Stromal cell of bone marrow (primary cell): Measurements from ENCODE around the gene SLC34A3.
"Not testable (repeated sequence)": the region's sequence is repeated elsewhere in the genome, so short reads cannot be mapped to it uniquely, and the experiment has no call there.

Source experiments
- DNase-seq: peaks from one replicate; pipeline ENCODE4 v3.0.0-alpha.2; 2012; ENCODE audit warnings: low read depth

The SLC34A3 gene

DNA sequence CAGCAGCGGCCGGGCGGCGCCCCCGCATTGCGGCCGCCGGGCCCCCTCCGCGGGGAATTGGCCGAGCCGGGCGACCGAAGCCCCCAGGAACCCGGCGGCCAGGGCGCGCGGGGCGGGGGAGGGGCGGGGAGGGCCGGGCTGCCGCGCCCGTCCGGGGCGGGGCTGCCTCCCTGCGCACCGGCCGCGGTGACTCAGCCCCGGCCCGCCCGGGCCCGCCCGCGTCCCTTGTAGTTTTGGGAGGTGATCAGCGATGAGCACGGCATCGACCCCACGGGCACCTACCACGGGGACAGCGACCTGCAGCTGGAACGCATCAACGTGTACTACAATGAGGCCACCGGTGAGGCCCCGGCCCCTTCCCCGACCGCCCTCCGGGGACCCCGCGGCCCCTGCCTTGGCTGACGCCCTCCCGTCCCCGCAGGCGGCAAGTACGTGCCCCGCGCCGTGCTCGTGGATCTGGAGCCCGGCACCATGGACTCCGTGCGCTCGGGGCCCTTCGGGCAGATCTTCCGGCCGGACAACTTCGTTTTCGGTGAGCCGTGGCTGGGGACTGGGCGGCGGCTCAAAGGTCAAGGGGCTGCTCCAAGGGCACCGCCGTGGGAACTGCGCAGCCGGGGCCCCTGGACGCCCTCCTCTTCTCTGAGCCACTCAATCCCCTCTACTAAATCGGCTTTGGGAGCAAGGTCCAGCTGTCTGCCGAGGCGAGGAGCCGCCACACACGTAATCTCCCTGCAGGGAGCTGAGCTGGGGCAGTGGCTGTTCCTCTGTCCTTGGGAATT lies 11.0 kb downstream of the SLC34A3 start:
- DNase-seq: no peak

DNA sequence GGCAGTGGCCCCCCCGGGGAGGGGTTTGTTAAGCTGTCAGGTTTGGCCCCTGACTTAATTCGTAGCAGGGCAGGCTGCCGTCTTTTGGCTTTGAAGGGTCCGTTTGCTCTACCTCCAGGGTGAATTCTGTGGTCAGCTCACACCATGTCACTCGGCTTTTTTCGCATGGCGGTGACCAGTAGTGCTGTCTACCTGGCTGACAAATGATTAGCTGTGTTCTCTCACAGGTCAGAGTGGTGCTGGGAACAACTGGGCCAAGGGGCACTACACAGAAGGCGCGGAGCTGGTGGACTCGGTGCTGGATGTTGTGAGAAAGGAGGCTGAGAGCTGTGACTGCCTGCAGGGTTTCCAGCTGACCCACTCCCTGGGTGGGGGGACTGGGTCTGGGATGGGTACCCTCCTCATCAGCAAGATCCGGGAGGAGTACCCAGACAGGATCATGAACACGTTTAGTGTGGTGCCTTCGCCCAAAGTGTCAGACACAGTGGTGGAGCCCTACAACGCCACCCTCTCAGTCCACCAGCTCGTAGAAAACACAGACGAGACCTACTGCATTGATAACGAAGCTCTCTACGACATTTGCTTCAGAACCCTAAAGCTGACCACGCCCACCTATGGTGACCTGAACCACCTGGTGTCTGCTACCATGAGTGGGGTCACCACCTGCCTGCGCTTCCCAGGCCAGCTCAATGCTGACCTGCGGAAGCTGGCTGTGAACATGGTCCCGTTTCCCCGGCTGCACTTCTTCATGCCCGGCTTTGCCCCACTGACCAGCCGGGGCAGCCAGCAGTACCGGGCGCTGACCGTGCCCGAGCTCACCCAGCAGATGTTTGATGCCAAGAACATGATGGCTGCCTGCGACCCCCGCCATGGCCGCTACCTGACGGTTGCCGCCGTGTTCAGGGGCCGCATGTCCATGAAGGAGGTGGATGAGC lies 11.8 kb downstream of the SLC34A3 start:
- DNase-seq: no peak

DNA sequence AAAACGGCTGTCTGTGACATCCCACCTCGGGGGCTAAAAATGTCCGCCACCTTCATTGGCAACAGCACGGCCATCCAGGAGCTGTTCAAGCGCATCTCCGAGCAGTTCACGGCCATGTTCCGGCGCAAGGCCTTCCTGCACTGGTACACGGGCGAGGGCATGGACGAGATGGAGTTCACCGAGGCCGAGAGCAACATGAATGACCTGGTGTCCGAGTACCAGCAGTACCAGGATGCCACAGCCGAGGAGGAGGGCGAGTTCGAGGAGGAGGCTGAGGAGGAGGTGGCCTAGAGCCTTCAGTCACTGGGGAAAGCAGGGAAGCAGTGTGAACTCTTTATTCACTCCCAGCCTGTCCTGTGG lies 12.5 kb downstream of the SLC34A3 start:
- DNase-seq: not testable (repeated sequence)

DNA sequence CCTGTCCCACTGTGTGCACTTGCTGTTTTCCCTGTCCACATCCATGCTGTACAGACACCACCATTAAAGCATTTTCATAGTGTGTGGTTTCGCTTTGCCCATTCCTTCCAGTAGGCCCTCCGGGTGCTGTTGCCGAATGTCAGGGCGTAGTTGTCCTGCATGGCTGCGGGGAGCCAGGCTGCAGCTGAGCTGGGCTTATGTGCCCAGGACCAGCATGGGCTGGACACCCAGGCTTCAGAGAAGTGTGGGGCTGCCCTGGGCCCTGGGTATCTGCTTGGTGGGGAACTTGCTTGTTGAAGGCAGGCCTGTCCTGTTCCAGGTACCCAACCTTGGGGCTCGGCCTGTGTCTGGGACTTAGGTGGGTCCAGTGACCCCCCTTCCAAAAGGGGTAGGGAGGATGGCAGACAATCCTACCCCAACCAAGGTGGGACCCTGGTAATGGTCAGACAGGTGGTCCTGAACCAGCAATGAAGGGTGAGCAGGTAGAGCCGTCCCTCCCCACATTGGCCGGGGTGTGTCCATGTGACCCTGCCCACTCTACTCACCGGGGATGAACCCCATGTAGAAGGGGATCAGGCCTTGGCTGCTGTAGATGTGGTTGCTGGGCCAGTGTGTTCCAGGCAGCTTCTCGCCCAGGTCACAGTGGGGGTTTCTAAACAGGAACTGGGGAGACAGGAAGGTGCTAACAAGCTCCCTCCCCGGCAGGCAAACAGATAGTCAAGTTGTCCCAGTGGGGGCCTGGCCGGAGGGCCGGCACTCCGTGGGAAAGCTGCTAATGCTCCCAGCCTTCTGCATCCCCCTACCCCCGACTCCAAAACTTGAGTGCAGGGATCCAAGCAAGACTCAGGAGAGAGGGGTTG lies 13.2 kb downstream of the SLC34A3 start:
- DNase-seq: no peak

DNA sequence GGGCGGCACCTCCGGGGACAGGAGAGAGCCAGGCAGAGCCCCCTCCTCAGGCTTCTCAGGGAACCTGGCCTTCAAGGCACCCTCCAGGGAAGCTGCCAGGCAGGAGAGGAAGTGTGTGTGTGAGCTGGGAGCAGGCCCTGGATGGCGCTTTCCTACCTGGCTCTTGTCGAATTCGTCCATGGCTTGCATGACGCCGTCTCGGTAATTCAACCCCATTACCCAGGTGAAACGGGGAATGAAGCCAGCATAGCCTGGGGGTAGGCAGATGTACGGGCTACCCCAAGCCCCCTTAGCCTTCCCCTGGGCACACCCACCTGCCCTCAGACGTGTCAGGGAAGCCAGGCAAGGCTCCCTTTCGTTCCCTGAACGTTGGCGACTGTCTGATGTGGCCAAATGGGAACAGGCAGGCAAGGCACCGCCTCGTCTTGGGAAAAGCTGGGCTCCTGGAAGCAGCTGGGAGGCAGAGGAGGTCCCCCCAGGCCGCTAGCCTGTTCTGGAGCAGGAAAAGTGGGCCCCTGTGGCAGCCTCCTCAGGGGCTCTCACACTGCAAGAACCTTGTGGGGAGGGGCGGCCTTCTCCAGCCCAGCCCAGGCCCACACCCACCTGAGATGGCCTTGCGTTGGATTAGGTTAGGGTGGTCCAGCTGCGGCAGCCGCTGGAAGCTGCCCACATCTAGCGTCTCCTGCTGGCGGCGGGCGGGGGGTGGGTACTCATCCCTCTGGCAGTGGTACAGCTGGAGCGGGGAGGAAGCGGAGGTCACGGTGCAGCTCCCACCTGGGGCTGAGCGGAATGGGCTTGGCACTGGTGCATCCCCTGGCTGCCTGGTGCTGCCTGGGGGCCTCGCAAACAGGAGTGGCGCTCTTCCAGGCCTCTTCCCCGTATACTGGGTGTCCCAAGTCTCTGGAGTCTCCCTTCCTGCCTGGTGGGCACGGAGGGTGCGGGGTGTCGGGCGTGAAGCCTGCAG lies 14.1 kb downstream of the SLC34A3 start:
- DNase-seq: no peak

DNA sequence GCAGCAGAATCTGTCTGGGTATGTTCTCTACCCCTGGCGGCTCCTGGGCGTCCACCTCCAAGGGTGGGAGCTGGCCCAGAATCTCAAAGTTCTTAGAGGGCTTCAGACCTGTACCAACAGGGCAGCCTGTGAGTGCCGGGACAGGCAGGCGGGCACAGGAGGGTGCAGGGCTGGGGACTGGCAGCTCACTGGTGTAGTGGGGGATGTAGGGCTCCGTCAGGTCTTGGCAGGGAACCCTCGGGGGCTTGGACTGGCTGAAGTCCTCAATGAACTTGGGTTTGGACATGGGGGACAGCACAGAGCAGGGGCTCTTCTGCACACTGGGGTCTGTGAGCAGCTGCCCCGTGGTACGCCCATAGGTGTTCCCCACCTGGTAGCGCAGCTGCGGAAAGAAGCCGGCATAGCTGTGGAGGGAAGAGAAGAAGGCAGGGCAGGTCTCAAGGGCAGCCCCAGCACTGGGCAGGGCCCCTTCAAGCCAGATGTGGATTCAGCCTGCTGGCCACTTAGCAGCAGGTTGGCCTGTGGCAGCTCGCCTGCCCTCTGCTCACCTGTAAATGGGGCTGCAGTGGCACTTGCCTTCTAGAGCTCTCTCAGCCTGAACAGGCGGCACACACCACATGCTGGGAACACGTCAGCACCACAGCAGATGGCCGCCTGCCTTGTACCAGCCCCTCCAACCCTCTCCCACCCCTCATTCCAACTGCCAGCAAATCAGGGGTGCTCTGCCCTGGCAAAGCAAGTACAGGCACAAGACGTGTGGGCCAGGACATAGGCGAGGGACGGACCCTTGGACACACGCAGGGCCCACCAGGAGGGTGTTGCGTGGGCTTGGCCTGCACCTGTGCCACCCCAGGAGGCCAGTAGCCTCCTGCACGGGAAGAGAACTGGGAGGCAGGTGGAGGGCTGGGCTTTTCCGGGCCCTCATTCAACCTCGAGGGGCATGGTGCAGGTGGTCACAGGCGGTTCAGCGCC lies 15.0 kb downstream of the SLC34A3 start:
- no peak for DNase-seq

DNA sequence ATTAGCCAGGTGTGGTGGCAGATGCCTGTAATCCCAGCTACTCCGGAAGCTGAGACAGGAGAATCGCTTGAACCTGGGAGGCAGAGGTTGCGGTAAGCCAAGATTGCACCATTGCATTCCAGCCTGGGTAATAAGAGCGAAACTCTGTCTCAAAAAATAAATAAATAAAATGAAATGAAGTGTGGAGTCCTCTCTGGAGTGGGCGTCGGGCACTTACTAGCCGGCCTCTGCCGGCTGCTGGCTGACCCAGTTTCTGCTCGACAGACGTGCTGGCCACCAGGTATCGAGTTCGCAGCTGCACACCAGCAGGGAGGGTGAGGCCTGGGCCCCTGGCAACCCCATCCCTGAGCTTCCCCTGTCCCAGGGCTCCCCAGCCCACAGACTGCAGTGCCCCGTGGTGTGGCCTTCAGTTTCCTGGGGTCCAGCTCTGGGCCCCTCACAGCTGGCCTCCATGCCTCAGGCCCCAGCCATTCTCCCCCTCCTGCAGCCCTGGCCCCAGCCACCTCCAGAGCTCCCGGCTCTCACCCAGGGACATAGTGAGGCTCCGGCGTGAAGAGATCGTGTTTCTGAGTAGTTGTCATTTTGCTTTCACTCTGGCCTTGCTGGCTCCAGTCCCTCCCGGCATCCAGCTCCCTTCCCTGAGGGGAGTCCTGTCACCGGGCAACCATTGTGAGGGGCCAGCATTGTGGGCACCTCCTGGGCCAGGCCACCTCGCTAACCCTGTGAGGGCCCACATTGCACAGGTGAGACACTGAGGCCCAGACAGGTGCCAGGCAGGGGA lies 16.6 kb downstream of the SLC34A3 start:
- no peak for DNase-seq

DNA sequence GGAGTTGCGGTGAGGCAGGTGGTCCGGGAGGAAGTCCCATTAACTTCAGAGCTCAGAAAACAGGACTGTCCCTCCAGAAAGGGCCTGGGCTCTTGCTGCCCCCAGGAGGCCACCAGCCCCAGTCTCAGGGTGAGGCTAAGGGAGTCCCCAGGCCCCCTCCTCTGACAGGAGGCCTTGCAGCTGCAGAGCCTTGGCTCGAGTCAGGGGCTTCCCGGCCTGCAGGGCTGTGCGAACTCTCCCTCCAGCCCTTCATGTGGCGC lies 17.1 kb downstream of the SLC34A3 start:
- DNase-seq: no peak

DNA sequence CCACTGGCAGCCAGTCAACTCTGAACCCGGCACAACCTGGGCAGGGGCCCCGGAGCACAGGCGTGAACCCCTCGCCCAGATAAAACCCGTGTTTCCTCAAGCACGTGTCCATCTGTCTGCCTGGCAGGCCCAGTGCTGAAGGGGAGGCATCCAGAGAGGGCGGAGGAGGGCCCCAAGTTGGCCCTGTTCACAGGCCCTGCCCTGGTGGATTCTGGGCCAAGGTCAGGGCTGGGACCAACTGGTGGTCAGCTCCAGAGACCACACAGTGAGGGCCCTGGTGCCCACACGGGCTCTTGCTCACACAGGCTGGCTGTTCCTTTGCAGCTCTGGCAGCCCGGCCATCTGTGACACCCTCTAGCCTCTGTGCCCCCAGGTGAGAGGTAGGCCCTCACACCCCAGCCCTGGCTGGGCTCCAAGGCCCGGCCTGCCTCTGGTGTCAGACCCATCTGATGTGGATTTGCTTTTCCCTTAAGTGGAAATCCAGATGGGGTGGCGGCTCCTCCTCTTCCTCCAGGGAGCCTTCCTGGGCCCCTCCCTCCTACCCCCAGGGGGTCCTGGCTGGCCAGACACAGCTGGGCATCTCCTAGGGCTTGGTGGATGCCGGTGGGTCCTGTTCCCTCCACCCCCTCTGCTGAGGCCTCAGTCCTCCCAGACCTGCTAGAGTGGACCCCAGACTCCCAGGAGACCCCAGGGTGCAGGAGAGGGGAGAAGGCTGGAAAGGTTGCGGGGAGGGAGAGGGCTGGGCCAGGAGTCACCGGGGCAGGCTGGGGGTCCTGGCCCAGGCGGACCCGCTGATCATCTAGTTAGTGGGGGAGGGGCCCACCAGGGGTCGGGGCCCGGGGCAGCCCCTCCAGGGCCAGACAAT lies 19.9 kb downstream of the SLC34A3 start:
- DNase-seq: no peak

DNA sequence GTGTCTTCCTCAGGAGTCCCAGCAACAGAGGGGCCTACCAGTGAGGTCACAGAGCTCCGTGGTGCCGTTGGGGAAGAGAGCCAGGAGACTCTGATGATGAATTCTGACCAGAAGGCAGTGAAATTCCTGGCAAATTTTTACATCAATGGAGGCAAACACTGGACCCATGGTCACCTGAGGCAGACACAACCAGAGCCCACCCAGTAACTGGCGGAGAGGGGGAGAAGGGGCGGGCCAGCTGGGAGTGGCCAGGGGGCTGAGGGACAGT lies 20.4 kb downstream of the SLC34A3 start, which contains the start of gene STPG3:
TSS of gene STPG3 (plus strand) at position 93 of the 268 bp plus-strand sequence. CDS start at position 94, 1 bp downstream.
- DNase-seq: no peak

DNA sequence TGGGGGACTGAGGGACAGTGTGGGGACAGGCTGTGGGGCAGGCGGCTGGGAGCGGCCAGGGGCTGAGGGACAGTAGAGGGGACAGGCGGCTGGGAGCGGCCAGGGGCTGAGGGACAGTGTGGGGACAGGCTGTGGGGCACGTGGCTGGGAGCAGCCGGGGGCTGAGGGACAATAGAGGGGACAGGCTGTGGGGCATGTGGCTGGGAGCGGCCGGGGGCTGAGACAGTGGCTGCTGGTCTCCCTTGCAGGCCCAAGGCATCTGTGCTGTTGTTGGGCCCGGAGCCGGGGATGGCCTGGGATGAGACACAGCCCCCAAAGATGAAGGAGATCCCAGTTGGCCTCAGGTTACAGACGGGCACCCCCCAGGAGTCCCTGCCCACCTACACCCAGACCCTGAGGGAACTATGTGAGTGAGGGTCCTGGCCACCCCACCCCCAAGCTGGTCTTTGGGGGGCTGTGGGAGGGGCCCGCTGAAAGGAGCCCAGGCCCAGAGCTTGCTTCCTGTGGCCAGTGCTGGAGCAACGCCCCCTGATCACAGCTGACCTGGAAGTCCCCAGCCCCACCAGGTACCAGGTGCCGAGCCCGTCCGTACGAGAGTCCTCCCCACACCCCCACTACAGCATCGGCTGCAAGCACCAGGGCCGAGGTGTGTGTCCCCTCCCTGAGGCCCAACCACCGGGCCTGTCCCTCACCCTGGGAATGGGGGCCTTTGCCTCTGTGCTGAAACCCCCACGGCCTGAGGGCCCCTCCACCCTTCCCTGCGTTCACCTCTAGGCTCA lies 21.0 kb downstream of the SLC34A3 start:
- DNase-seq: no peak

DNA sequence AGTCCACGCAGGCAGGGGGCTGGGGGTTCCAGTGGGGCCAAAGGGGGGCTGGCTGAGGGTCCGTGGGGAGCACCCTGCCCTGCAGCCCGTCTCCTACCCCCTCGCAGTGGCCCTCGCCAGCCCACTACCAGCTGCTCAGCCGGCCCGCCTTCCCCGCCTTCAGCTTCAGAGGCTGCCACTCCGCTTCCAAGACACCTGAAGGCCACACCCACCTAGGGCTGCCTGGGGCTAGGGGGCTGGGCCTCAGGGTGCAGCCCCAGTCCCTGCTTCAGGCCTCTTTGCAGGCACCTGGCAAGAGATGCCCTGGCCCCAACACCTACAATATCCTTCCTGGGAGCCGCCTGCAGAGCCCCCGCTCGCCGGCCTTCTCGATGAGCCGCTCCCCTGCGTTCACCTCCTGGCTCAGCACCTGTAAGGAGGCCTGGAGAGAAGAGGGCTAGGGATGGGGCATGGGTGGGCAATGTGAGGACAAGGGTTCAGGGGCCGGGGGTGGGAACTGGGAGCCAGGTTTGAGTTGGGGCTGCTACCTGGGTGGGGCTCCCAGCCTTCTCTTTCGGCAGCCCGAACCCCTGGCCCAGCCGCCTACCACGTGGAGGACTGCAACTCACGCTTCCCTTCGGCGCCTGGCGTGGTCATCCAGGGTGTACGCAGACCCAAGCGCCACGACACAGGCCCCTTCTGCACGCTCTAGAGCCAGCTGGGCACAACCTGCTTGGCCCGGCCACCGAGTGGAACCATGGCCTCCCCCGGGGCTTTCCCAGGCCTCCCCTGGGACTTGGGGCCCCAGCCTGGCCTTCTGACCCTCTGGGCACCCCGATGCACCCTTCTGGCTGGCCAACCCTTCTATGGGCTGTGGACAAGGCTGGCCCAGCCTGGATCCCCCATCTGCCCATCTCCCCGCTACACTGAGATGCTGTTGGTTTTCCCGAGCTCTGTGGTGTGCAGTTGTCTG lies 22.1 kb downstream of the SLC34A3 start:
- no peak for DNase-seq

DNA sequence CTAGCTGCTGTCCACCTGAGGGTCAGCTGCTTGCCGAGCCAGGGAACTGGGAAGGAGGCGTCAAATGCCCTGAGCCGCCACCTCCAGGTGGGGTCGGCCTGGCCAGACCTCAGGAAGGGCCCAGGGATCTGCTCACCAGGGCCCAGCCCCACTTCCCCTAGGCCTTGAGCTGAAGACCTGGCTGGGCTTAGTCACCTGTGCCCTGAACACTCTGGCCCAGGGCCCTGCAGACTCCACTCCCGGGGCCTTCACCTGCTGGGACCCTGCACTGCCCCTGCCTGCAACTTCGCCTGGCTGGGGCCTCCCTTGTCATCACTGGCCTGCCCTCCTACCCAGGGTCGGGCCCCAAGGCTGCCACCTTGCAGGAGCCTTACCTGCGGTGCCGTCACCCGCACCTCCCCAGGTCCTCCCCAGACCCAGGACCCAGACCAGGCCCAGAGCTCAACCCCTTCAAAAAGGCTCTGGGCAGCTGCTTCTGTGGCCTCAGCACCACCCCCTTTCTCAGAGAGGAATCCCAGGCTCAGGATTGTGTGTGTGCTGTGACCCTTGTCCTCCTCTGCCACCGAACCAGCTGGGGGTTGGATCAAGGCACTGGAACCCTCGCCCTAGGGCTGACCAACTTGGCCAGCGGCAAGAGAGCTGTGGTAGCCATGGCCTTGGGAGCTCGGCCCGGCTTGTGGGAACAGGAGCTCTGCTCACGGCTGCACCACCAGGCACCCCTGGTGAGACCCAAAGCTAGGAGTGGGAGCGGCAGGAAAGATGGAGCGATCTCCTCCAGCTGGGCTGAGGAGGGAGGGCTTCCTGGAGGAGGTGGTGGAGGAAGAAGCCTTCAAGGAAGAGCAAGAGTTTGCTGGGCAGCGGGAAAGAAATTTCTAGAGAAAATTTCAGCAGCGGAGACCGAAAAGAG lies 23.3 kb downstream of the SLC34A3 start:
- DNase-seq: no peak

DNA sequence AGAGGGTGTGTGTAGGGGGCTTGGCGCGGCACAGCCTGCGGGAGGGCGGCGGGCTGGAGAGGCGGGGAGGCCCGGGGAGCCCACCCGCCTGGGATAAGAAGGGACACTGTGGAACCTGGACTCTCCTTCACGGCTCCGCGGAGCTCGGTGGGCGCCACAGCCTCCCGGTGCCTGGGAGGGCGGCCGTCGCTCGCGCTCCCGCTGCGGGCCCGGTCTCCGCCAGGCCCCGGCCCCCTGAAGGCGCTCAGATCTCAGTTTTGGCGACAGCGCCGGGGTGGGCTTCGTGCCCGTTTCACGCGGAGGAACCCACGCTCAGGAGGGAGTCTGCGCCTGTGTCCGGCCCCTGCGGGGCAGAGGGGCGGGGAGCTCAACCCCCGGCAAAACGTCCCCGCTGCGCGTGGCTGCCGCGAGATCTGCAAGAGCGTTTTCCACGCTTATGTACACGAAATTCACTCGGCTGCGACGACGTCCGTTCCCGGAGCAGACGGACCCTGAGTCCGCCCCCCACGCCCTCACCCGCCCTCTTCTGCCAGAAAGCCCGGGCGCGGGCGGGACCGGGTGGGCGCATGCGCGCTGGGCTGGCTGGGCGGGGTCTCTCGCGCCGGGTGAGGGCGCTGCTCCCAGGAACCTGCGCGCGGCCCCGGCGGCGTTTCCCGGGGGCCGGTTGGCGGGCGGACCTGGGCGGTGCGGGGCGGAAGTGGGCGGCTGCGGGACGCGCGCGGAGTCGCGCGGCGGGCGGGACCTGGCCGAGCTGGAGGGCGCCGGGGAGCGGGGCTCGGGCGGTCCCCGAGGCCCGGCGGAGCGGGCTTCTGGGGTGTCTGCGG lies 24.1 kb downstream of the SLC34A3 start, which contains the start of gene NELFB:
TSS of gene NELFB (plus strand) at position 704 of the 824 bp plus-strand sequence.
- peak; percentile 74 for DNase-seq
